HG03139 (cell line): ENCODE measurements around the gene CACNA1B.
"Not testable (repeated sequence)": the region's sequence is repeated elsewhere in the genome, so short reads cannot be mapped to it uniquely, and the experiment has no call there.

Experiments
- ATAC-seq: cut with Tn5 transposase; IDR thresholded peaks from one replicate; pipeline ENCODE4 v1.9.1; 2021; ENCODE audit not compliant: unreplicated experiment

CACNA1B gene

DNA sequence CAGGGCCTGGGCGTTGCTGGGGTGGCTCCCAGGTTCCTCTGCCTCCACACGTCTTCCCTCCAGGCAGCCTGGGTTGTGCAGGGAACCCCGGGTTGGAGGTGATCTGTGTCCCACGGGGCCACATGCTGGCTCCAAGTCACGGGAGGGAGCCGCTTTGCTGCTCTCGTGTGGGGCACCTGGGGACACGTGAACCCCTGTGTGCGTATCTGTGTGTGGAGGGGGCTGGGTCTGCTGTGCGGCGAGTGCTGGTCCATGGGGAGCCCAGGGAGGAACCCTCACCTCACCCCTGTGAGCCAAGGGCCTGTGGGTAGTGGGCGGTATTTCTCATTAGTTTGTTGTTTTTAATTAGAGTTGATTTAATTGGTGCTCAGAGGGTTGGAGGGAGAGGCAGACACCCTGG, 7.5 kb downstream of the CACNA1B start:
- not testable (repeated sequence) for ATAC-seq

DNA sequence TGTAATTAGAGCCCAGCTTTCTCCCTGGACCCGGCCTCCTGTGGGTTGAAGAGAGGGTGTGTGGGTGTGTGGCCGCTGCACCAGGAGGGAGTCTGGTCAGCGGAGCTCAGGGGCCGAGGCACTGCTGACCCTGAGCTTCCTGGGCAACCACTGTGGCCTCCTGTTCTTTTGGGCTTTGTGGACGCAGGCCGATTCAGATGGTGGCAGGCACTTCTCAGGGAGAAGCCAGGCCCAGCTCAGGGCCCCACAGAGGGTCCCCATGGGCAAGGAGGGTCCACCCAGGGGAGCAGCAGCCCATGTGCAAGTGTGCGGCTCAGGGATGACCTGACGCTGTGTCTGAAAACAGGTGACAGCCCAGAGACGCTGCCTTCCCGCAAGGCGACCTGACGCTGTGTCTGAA, 11.0 kb downstream of the CACNA1B start:
- not testable (repeated sequence) for ATAC-seq

DNA sequence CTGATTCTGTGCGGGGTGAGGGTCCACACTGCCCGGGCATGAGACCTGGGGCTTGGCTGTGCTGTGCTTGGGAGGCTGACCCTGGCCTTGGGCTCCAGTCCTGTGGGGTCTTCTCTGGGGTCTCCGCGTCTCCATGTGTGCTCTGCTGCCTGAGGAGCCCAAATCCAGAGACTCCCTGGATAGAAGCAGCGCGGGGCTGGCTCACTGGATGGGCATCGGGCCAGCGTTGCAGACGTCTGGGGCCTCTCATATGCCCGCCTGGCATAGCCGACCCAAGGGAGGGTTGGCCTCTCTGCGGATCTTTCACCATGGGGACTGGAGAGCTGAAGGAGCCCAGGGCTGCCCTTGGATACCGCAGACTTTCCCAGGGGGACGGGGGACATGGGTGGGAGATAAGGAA, 12.4 kb downstream of the CACNA1B start:
- not testable (repeated sequence) for ATAC-seq

DNA sequence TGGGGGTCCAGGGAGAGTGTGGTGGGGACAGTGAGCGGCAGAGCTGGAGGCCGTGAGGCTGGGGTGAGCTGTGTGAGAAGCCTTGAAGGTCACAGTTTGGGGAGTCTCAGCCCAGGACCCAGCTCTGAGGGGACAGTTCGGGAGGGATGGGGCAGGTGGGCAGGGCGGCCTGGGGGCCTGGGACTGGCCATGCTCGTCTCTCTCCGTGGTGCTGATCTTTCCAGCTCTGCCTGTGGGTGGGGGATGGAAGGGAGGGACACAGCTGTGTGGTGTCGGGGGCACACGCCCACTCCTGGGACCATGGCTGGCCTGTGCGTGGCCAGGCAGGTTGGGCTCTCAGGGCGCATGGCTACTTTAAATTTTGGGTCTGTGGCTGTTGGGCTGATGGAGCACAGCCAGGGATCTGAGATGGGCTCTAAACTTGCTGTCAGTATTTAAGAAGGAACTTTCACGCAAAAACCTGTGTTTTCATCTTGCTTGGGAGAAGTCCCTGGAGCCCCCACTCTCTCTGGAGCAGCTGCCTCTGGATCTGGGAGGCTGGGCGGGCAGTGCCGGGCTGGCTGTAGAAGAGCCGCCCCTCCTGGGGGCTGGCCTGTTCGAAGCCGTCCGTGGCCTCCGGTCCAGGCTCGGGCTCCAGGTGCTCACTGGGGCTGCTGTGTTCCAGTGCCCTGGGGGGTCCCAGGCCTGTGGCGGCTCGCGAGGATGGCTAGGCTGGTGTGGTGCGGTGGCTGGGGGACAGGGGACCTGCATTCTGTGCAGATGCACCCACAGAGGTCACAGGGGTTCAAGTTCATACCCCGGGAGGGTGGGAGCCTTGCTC, 13.4 kb downstream of the CACNA1B start:
- ATAC-seq: not testable (repeated sequence)

DNA sequence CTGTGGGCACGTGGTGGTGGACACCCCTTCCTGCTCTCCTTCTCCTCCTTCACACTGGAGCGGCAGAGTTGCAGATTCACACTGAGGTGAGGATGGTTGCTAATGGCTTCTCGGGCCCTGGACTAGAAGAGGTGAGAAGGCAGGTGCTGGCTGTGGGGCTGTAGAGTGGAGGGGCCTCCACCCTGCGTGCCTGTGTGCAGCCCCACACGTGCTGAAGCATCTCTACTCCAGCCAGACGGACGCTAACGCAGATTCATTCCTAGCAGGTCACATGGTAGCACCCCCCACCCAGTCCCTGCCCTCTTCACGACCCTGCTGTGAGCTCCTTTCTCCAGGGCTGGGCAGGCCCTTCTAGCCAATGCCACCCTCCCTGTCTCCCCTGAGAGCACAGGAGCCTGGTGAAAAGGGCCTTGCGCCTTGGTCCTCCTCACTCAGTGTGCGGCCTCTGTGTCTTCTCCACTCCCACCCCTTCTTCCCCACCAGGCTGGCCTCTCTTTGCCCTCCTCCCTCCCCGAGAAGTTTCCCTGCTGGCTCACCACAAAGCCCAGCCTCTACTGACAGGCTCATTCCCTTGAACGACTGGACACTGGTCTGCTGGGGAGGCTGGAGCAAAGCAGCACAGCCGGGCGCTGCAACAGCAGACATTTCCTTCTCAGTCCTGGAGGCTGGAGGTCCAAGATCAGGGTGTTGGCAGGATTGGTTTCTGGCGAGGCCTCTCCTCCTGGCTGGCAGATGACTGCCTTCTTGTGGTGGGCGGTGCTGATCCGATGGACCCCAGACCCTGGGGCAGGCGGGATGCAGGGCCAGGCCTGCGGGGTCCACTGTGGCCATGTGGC, 14.2 kb downstream of the CACNA1B start:
- no peak for ATAC-seq

DNA sequence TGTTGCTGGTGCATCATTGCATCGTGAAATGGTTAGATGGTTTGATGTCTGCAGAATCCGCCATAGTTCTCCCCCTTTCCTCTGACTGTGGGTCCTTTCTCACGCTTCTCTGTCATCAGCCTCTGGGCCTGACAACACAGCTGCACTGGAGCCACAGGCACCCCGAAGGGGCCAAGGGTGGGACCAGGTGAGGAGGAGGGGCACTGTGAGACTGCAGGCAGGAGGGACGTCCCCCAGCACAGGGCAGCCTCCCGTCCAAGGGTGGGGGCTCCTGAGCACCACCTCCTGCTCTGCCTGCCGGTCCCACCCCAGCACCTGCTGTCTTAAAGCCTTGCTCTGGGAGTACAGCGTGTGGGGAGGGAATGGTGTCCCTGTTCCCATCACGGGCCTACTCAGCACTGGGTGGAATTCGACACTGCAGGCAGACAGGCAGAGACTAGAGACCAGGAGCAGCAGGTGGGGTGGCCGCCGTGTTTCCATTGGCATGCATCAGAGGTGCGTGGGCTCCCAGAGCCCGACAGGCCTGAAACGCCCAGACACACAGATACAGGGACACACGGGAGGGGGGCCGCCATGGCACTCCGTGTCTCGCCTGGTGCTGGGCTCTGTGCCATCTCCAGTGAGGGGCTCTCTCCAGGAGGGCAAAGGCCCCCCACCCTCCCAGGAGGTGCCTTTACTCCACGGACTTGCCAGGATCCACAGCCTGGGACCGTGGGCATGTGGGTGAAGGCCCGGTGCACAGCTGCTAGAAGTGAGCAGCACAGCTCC, 15.0 kb downstream of the CACNA1B start:
- ATAC-seq: no peak

DNA sequence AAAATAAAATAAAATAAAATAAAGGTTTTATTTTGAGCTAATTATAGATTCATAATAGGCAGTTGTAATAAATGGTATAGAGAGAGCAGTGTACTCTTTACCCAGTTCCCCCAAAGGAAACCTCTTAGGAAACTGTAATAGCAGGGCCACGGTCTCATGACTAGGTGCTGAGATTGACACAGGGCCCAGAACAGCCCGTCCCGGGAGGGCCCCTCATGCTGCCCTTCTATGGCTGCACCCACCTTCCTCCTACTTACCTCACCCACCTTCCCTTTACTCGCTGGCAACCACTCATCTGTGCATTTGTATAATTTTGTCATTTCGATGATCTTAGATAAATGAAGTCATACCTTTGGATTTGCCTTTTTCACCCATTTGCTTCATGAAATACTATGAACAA, 16.1 kb downstream of the CACNA1B start:
- no peak for ATAC-seq

DNA sequence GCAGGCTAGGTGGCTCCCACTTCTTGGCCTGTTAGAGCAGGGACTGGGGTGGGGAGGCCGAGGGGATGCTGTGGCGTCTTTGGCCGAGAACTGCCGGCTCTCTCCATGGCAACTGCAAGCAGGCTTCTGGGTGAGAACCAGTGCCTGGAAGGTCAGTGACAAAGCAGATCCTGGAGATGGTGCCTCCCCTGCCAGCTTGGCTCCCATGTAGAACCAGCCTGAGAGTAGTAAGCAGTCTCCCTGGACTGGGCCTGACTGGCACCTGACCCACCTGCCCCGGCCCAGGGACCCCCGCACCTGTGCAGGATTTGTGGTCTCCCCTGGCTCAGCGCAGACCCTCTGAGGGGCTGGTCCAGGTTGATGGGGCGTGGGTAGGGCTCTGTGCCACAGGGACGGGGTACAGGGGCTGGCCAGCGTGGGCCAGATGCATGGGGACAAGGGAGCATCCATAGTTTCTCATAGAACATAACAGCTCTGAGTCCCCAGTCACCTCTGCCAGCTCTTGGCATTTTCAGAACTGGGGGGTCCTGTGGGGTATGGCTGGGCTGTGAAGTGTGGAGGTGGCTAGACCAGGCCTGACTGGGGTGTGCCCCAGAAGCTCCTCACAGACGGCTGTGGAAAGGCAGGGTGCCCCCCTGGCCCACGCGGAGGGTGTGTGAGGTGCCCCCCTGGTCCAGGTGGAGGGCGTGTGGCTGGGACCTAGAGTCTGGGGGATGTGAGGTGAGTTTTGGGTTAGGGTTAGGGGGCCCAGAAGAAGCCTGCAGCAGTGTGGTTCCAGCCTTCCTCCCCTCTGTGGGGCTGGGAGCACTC, 22.2 kb downstream of the CACNA1B start:
- ATAC-seq: no peak

DNA sequence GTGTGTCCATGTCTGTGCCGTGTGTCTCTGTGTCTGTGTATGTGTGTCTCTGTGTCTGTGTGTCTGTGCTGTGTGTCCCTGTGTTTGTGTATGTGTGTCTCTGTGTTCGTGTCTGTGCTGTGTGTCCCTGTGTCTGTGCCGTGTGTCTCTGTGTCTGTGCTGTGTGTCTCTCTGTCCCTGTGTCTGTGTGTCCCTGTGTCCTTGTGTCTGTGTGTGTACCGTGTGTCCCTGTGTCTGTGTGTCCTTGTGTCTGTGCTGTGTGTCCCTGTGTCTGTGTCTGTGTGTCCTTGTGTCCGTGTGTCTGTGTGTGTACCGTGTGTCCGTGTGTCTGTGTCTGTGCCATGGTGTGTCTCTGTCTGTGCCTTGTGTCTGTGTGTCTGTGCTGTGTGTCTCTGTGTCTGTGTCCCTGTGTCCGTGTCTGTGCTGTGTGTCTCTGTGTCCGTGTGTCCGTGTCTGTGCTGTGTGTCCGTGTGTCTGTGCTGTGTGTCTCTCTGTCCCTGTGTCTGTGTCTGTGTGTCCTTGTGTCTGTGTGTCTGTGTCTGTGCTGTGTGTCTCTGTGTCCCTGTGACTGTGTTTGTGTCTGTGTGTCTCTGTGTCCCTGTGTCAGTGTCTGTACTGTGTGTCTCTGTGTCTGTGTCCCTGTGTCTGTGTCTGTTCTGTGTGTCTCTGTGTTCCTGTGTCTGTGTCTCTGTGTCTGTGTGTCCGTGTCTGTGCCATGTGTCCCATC, 23.2 kb downstream of the CACNA1B start:
- no peak for ATAC-seq

DNA sequence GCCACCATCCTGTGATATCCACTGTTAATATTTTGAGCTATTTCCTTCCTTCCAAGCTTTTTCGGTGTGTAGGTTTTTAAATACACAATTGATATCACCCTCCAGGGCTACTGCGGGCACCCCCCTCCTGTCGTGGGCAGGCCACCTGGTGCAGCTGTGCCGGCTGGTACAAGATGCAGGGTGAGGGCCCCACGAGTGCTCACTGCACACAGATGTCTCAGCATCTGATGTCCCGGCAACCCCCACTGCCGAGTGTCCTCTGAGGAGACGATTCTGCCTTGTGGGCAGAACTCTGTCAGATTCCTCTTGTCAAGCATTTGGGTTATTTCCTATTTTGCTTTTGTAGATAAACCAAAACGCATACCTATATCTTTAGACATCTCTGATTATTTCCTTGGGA, 25.1 kb downstream of the CACNA1B start:
- ATAC-seq: no peak

DNA sequence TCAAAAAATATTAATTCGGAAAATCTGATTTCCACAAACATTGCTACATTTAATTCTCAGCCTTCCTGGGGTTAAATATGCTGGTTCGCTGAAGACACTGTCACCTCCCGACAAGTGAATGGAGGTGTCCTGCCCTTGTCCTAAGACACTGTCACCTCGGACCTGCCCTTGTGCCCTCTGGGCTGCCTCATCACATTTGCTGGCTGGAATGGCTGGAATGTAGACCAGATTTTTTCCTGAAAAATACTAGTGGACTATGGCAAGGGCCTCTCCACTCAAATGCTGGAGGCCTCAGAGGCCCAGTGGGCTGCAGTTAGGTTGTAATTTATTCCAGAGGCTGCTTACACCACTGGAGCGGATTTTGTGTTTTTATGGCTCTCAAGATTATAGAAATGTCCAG, 28.2 kb downstream of the CACNA1B start:
- no peak for ATAC-seq

DNA sequence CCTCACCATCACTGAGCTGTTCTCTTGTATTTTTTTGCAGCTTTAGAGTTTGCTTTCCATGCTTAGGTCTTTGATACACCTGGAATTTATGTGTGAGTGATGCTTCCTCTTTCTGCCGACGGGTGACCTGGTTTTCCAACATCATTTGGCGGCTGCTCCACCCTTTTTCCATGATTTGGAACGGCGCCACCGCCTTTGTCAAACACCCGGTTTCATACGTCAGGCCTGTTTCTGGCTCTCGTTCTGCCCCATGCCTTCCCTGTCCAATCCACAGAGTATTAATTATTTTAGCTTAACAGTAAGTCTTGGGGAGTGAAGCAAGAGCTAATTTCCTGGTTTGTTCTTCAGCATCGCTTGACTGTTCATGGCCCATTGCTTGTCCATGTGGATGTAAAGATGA, 30.2 kb downstream of the CACNA1B start:
- ATAC-seq: no peak

DNA sequence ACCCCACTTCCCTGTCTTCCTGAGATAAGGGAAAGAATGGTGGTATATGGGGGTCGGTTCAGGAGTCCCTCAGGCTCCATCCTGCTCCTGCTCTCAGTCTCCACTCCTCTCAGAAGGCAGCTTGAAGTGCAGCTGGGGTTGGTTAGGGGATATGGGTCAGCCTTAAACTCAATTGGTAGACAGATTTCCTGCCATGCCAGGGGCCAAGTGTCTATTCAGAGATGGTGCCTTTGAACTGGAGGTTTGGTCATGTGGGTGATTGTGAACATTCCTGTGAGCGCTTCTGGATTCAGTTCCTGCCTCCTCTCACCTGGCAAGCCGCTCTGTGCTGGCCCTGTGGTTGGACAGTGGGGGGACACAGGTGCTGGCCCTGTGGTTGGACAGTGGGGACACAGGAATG, 35.1 kb downstream of the CACNA1B start:
- ATAC-seq: no peak

DNA sequence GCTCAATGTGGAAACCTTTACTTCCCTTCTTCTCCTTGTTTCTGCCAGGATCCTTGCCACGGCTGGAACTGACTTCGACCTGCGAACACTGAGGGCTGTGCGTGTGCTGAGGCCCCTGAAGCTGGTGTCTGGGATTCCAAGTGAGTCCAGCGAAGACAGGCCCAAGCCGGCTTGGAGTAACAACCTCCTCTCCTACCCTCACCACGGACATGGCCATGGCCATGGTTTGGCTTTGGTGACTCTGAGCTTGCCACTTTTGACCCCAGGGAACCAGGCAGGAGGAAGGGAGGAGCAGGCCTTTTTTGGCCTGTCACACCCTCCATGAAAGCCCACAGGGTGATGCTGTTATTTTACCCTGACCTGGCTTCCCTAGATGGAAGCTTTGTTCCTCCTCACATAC, 35.5 kb downstream of the CACNA1B start:
- no peak for ATAC-seq

DNA sequence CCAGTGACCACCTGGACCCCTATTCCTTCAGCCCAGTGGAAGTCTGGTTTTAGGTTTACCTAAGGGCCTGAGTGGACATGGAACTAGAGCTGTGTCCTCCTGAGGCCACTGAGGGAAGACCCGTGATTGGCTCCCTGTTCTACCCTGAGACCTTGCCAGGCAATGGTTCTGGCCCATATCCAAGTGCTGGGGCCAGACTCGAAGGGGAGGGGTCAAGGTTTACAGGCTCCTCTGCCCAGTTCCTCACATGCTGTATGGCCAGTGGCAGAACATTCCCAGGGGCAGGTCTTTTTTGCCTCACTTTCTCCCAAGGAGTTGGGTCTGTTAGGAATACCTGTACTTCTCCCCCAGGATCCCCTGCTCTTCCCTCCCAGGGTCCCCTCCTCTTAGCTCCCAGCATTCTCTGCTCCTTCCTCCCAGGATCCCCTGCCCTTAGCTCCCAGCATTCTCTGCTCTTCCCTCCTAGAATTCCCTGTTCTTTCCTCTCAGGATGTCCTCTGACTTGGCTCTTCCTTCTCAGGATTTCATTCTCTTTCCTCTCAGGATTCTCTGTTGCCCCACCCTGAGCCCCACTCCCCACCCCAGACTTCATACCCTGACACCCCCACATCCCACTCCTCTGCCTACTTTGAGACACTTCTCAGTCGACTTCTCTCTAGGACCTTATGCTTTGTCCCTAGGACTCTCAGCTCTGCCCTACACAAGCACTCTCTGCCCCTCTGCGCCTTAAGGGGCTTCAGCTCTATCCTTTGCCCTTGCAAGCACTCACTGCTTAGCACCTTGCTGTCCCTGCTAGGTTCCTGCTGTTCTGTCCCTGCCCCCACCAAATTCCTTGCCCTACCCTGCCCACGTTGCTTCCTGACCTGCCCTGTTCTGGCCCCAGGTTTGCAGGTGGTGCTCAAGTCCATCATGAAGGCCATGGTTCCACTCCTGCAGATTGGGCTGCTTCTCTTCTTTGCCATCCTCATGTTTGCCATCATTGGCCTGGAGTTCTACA, 36.5 kb downstream of the CACNA1B start:
- no peak for ATAC-seq

DNA sequence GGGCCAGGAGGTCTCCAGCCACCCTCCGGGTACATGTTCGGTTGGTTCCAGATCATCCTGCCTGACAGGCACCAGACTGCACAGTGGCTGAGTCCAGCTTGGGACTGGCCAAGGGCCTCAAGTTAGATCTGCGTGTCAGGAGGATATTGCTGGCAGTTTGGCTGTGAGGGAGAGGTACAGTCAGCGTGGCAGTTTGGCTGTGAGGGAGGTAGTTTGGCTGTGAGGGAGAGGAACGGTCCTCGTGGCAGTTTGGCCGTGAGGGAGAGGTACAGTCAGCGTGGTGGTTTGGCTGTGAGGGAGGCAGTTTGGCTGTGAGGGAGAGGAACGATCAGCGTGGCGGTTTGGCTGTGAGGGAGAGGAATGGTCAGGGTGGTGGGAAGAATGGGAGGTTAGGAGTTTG, 39.0 kb downstream of the CACNA1B start:
- ATAC-seq: no peak

DNA sequence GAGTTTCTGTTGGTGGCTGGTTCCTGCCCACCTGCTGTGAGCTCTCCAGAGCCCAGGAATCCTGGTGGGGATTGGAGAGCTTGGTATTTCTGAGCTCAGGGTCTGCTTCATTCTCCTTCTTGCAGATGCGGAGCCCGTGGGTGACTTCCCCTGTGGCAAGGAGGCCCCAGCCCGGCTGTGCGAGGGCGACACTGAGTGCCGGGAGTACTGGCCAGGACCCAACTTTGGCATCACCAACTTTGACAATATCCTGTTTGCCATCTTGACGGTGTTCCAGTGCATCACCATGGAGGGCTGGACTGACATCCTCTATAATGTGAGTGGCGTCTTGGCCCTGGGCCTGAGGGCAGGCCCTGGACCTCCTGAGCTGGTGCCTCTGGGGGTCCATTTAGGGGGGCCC, 39.5 kb downstream of the CACNA1B start:
- no peak for ATAC-seq

DNA sequence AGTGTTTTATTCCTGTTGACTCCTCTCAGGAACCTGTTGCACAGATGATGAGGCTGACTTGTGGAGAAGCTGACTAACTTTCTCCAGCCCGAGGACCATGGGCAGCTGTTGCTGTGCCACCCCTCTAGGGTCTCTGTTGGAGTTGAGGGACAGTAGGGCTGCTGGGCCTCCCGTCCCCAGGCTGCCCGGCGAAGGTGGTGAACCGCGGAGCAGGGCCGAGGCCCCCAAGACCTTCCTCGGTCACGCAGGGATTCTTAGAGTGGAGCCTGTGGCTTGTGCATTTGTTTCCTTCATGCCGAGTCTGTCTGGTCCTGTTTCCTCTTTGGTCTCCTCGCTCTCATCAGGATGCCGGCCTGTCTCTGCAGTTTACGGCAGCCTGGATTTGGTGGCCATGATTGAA, 40.2 kb downstream of the CACNA1B start:
- ATAC-seq: no peak
